GM21529 (cell line): Measurements from ENCODE around the gene ZNF160.

Source experiments
- ATAC-seq: cut with Tn5 transposase; IDR thresholded peaks from one replicate; pipeline ENCODE4 v1.9.1; 2021; ENCODE audit not compliant: unreplicated experiment

Gene ZNF160

DNA sequence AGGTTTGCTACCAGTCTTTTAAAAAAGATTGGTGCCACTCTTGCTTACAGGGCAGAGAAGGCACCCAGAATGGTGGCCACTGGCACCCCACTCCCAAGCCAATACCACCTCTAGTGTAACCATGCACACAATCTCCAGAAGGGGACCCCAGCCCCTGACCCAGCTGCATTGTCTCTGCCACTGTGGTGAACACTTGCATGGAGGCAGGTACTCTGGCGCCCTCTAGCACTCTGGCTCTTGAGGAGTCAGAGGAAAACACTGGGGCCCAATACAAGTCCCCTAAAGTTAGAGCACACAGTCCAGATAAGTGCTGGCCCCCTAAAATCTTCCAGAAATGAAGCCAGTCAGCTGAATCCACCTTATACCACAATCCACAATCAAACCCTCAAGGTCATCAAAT, 83.5 kb downstream of the ZNF160 start:
- no peak for ATAC-seq
